PC-3 (cell line): ENCODE results near the gene MRPL50.

Experiments used
- CTCF ChIP-seq: fragments of 300-600 bp; sonication (generic); conservative IDR thresholded peaks from 2 replicates; pipeline ENCODE4 v1.5.1; 2017; ENCODE audit warnings: antibody characterized with exemption, low read depth, mild to moderate bottlenecking, low read length
- EZH2 ChIP-seq: fragments of 300-600 bp; sonication (generic); IDR thresholded peaks from one replicate; pipeline ENCODE4 v1.6.1; 2017; ENCODE audit warnings: antibody characterized with exemption, mild to moderate bottlenecking, low read length; ENCODE audit not compliant: unreplicated experiment
- EZH2phosphoT487 ChIP-seq: fragments of 300-600 bp; sonication (generic); IDR thresholded peaks from 2 replicates; pipeline ENCODE4 v1.6.1; 2018; ENCODE audit warnings: mild to moderate bottlenecking, antibody characterized with exemption, low read length, borderline replicate concordance

- TF ChIP-seq CTCF (no peak), EZH2phosphoT487 (no peak), EZH2 (no peak)
These were observed 18.1 kb downstream of the MRPL50 start for GRCh38 chr9:101380295-101380694.
